H9 (cell line): ENCODE results near the gene GTPBP4. TPM values are rescaled to one million over a fixed set of nuclear protein-coding genes. Genes with fewer than 3 reads are reported as not detected.

ENCODE experiments used
- DNase-seq: peaks from one replicate; pipeline ENCODE4 v3.0.0-alpha.2; 2017
- H2AFZ ChIP-seq: one replicate; pipeline ENCODE4 v1.6.1; 2013; ENCODE audit warnings: mild to moderate bottlenecking, low read length, control low read depth, moderate library complexity
- H2AK5ac ChIP-seq: 2 replicates; pipeline ENCODE4 v1.6.1; 2013; ENCODE audit warnings: low read length, control low read depth, mixed read lengths; ENCODE audit not compliant: insufficient read length
- H2BK120ac ChIP-seq: one replicate; pipeline ENCODE4 v1.6.1; 2013; ENCODE audit warnings: low read depth, mild to moderate bottlenecking, low read length, control low read depth, inconsistent platforms; ENCODE audit not compliant: poor library complexity, severe bottlenecking
- H2BK12ac ChIP-seq: 2 replicates; pipeline ENCODE4 v1.6.1; 2013; ENCODE audit warnings: low read length, control low read depth, mixed read lengths, low read depth; ENCODE audit not compliant: insufficient read length
- H2BK15ac ChIP-seq: 2 replicates; pipeline ENCODE4 v1.6.1; 2013; ENCODE audit warnings: low read depth, low read length, control low read depth
- H2BK20ac ChIP-seq: one replicate; pipeline ENCODE4 v1.6.1; 2013; ENCODE audit warnings: low read depth, mild to moderate bottlenecking, low read length, control low read depth, inconsistent platforms; ENCODE audit not compliant: poor library complexity, severe bottlenecking
- H2BK5ac ChIP-seq: 2 replicates; pipeline ENCODE4 v1.6.1; 2013; ENCODE audit warnings: low read length, control low read depth, mixed read lengths; ENCODE audit not compliant: insufficient read length
- H3K14ac ChIP-seq: 2 replicates; pipeline ENCODE4 v1.6.1; 2013; ENCODE audit warnings: low read length, control low read depth; ENCODE audit not compliant: insufficient read depth
- H3K18ac ChIP-seq: 2 replicates; pipeline ENCODE4 v1.6.1; 2013; ENCODE audit warnings: low read depth, mild to moderate bottlenecking, mixed read lengths, low read length, control low read depth; ENCODE audit not compliant: insufficient read length
- H3K23ac ChIP-seq: 2 replicates; pipeline ENCODE4 v1.6.1; 2013; ENCODE audit warnings: low read length, control low read depth, mixed read lengths, low read depth; ENCODE audit not compliant: insufficient read length
- H3K23me2 ChIP-seq: 2 replicates; pipeline ENCODE4 v1.6.1; 2013; ENCODE audit warnings: low read depth, mild to moderate bottlenecking, mixed read lengths, low read length, control low read depth; ENCODE audit not compliant: insufficient read length, poor library complexity, severe bottlenecking
- H3K27ac ChIP-seq: 2 replicates; pipeline ENCODE4 v1.5.1; 2013; ENCODE audit warnings: low read length, control low read depth, mixed read lengths, low read depth; ENCODE audit not compliant: insufficient read length
- H3K27me3 ChIP-seq: 2 replicates; pipeline ENCODE4 v1.6.1; 2013; ENCODE audit warnings: low read length, control low read depth, inconsistent platforms; ENCODE audit not compliant: insufficient read depth
- H3K4ac ChIP-seq: 2 replicates; pipeline ENCODE4 v1.6.1; 2013; ENCODE audit warnings: low read depth, mild to moderate bottlenecking, control low read depth, inconsistent platforms, low read length, moderate library complexity
- H3K4me1 ChIP-seq: 2 replicates; pipeline ENCODE4 v1.6.1; 2013; ENCODE audit warnings: low read length, control low read depth, inconsistent platforms; ENCODE audit not compliant: insufficient read depth
- H3K4me2 ChIP-seq: 2 replicates; pipeline ENCODE4 v1.6.1; 2013; ENCODE audit warnings: low read length, control low read depth, mixed read lengths; ENCODE audit not compliant: insufficient read length, insufficient read depth
- H3K56ac ChIP-seq: 2 replicates; pipeline ENCODE4 v1.6.1; 2013; ENCODE audit warnings: low read depth, mild to moderate bottlenecking, mixed read lengths, low read length, control low read depth; ENCODE audit not compliant: insufficient read length
- H3K79me1 ChIP-seq: 2 replicates; pipeline ENCODE4 v1.6.1; 2013; ENCODE audit warnings: low read depth, mild to moderate bottlenecking, moderate library complexity, low read length, control low read depth, inconsistent platforms; ENCODE audit not compliant: insufficient read depth, poor library complexity, severe bottlenecking
- H3K79me2 ChIP-seq: 2 replicates; pipeline ENCODE4 v1.6.1; 2013; ENCODE audit warnings: low read length, control low read depth, inconsistent platforms; ENCODE audit not compliant: insufficient read depth
- H3K9ac ChIP-seq: 2 replicates; pipeline ENCODE4 v1.6.1; 2013; ENCODE audit warnings: low read length, control low read depth, mixed read lengths; ENCODE audit not compliant: insufficient read length; ENCODE audit errors: extremely low read depth
- H3K9me3 ChIP-seq: one replicate; pipeline ENCODE4 v1.6.1; 2013; ENCODE audit warnings: low read depth, low read length, inconsistent platforms; ENCODE audit not compliant: control insufficient read depth
- H3T11ph ChIP-seq: one replicate; pipeline ENCODE4 v1.6.1; 2013; ENCODE audit warnings: mild to moderate bottlenecking, low read length, control low read depth, inconsistent platforms
- H4K20me1 ChIP-seq: one replicate; pipeline ENCODE4 v1.6.1; 2013; ENCODE audit not compliant: control insufficient read depth, insufficient read length, insufficient read depth
- H4K5ac ChIP-seq: 2 replicates; pipeline ENCODE4 v1.6.1; 2013; ENCODE audit warnings: low read depth, mild to moderate bottlenecking, mixed read lengths, low read length, control low read depth; ENCODE audit not compliant: insufficient read length
- H4K8ac ChIP-seq: replicated peaks from 2 replicates; pipeline ENCODE4 v1.6.1; 2013; ENCODE audit warnings: low read length, control low read depth, mixed read lengths, low read depth; ENCODE audit not compliant: insufficient read length
- H4K91ac ChIP-seq: 2 replicates; pipeline ENCODE4 v1.6.1; 2013; ENCODE audit warnings: low read depth, mild to moderate bottlenecking, moderate library complexity, mixed read lengths, low read length, control low read depth; ENCODE audit not compliant: insufficient read length
- H3K27ac Mint-ChIP-seq, 3 experiments: 2 replicates in 2 of 3; 3 replicates in 1 of 3; pipeline ENCODE4 v1.8.0; 2020 to 2021; ENCODE audit warnings: mixed read lengths in 3 of 3, mild to moderate bottlenecking in 1 of 3, moderate library complexity in 1 of 3
- H3K27me3 Mint-ChIP-seq: 2 replicates; pipeline ENCODE4 v1.8.0; 2021; ENCODE audit warnings: low read depth, mild to moderate bottlenecking, moderate library complexity, mixed read lengths
- H3K36me3 Mint-ChIP-seq, 3 experiments: 2 replicates in 2 of 3; 3 replicates in 1 of 3; pipeline ENCODE4 v1.8.0; 2020 to 2021; ENCODE audit warnings: low read depth in 3 of 3, mixed read lengths in 3 of 3; ENCODE audit not compliant: insufficient read depth in 1 of 3
- H3K4me1 Mint-ChIP-seq, 2 experiments: 2 replicates each; pipeline ENCODE4 v1.8.0; 2020; ENCODE audit warnings: mixed read lengths in 2 of 2
- H3K4me3 Mint-ChIP-seq, 2 experiments: 2 replicates in 1 of 2; 3 replicates in 1 of 2; pipeline ENCODE4 v1.8.0; 2020 to 2021; ENCODE audit warnings: mild to moderate bottlenecking in 2 of 2, mixed read lengths in 2 of 2, moderate library complexity in 1 of 2
- H3K9me3 Mint-ChIP-seq, 2 experiments: 2 replicates in 1 of 2; 3 replicates in 1 of 2; pipeline ENCODE4 v1.8.0; 2020; ENCODE audit warnings: mild to moderate bottlenecking in 2 of 2, mixed read lengths in 2 of 2, moderate library complexity in 1 of 2
- CTCF ChIP-seq: fragments of 200-600 bp; sonication (generic); conservative IDR thresholded peaks from 3 replicates; pipeline ENCODE4 v1.8.0; 2021; ENCODE audit warnings: antibody characterized with exemption, mild to moderate bottlenecking
- WGBS: extraction: QIAGEN DNeasy Blood & Tissue Kit; methylation state at CpG from one replicate; pipeline ENCODE4 v1.1.7; 2013; ENCODE audit warnings: missing lambda C conversion rate, low lambda C conversion rate, mixed read lengths; ENCODE audit not compliant: insufficient read length; ENCODE audit errors: extremely low coverage; 5-methylcytosine and 5-hydroxymethylcytosine counted together
- total RNA-seq: library from RNA; stranded (reverse); gene quantifications from 2 replicates; pipeline ENCODE4 v1.2.1, GENCODE V29; 2021

The GTPBP4 gene
- total RNA-seq, 1 experiment from 2014 or later: 134 TPM

- Histone ChIP-seq H2BK20ac (no peak within 1 kb of the TSS), H2BK12ac (no peak within 1 kb of the TSS), H3K4me1 (no peaks in the 10 kb centered on the region), H2BK15ac (no peak within 1 kb of the TSS), H3K18ac (no peak within 1 kb of the TSS), H4K5ac (no peak within 1 kb of the TSS), H3T11ph (no peak within 1 kb of the TSS), H4K91ac (no peak within 1 kb of the TSS), H3K79me1 (no peaks in the 10 kb centered on the region), H4K20me1 (no peaks in the 10 kb centered on the region), H3K79me2 (no peaks in the 10 kb centered on the region; the same call in 1 of the 2 replicates), H3K9ac (no peak within 1 kb of the TSS), H3K27me3 (no peaks in the 10 kb centered on the region), H2AFZ (no peak within 1 kb of the TSS), H3K23ac (no peak within 1 kb of the TSS), H3K9me3 (no peaks in the 10 kb centered on the region), H2AK5ac (no peak within 1 kb of the TSS), H4K8ac (no peak within 1 kb of the TSS), H3K27ac (no peak within 1 kb of the TSS), H3K56ac (no peak within 1 kb of the TSS), H3K23me2 (no peaks in the 10 kb centered on the region), H2BK120ac (no peak within 1 kb of the TSS), H3K4me2 (no peak within 1 kb of the TSS), H2BK5ac (no peak within 1 kb of the TSS), H3K14ac (no peak within 1 kb of the TSS), H3K4ac (no peak within 1 kb of the TSS)
- WGBS: no CpG with 5 or more reads among the region's 1 CpG
- Mint-ChIP-seq H3K27me3 (no peaks in the 10 kb centered on the region), H3K4me1 (peaks cover 8 to 18% of the 10 kb centered on the region in 2 experiments), H3K27ac (peak within 1 kb of the TSS in 1 of 3 experiments; percentile 23; a peak in 1 of 7 replicates), H3K9me3 (0 out of 5 replicates have a peak, but pooled peaks cover 0 to 2% of the 10 kb centered on the region in 2 experiments), H3K4me3 (no peak within 1 kb of the TSS), H3K36me3 (peaks cover under 1 to 7% (median under 1%) of the 10 kb centered on the region in 3 experiments; a peak in 5 of 7 replicates)
- no peak for DNase-seq
- TF ChIP-seq CTCF: no peak
These were observed 37.4 kb downstream of the GTPBP4 start, which contains the start of gene IDI2 for GRCh38 chr10:1025683-1026082. IDI2 (minus strand) TSS chr10:1025859; CDS start chr10:1024723, 1,136 bp downstream.
